ENCODE measurements around the gene BLNK. TPM values are rescaled to one million over a fixed set of nuclear protein-coding genes. Genes with fewer than 3 reads are reported as not detected.

BLNK gene
- total and polyA plus RNA-seq, 2 of the 13 experiments (the other 11 are each of a cell fraction or from before 2014, with no cell fraction given): not detected

GRCh38 chr10:96275685-96276418, 4.5 kb upstream of the BLNK start:
- ChIA-PET CTCF (ENCODE audit: low intra/inter-chr PET ratio, low total read pairs) (no interaction called here), POLR2A (no interaction called here)
- no peak for TF ChIP-seq RBM22 (optimal IDR thresholded peaks at IDR 0.05; ENCODE audit: low read length)
- no peak for TF ChIP-seq RARG (CRISPR knock-in tag; IDR thresholded peaks at IDR 0.05; ENCODE audit: low read depth)
- TF ChIP-seq ZNF850 (CRISPR knock-in tag; conservative IDR thresholded peaks at IDR 0.05): no peak
- no peak for TF ChIP-seq ZFP1 (CRISPR knock-in tag; IDR thresholded peaks at IDR 0.05)
- no peak for TF ChIP-seq NR2F2 (IDR thresholded peaks at IDR 0.05; ENCODE audit: borderline replicate concordance, low read depth)
- TF ChIP-seq RXRA (CRISPR knock-in tag; IDR thresholded peaks at IDR 0.05): no peak
- no peak for TF ChIP-seq KLF16 (CRISPR knock-in tag; IDR thresholded peaks at IDR 0.05)
- TF ChIP-seq ZNF878 (CRISPR knock-in tag; IDR thresholded peaks at IDR 0.05): no peak
- TF ChIP-seq DNMT1 (CRISPR knock-in tag; IDR thresholded peaks at IDR 0.05): no peak
- no peak for TF ChIP-seq NFIC (IDR thresholded peaks at IDR 0.05; ENCODE audit: low read length)
- no peak for DNase-seq (ENCODE audit: low spot score)
- intact Hi-C loops (cut with micrococcal nuclease; ENCODE audit: unreplicated experiment): no loop called here
- Histone ChIP-seq H3K4me3 (replicated peaks in 1 of 3; ENCODE audit: insufficient read depth in 1 of 3, low read depth in 2 of 3, low read length in 3 of 3) (no peak overlapping the region), H3K9me3 (ENCODE audit: low read length) (no peaks in the 10 kb centered on the region), H3K27me3 (ENCODE audit: control insufficient read depth in 1 of 2, insufficient read depth in 2 of 2, low read length in 2 of 2) (0 out of 5 replicates have a peak, but pooled peaks cover 1 to 3% of the 10 kb centered on the region in 2 experiments), H3K79me2 (ENCODE audit: insufficient read depth, low read length) (no peaks in the 10 kb centered on the region), H3K9ac (ENCODE audit: insufficient read depth, low read depth, low read length) (no peak overlapping the region), H3K4me1 (ENCODE audit: insufficient read depth, low read length) (no peaks in the 10 kb centered on the region), H2AFZ (ENCODE audit: low read length) (no peak overlapping the region), H3K36me3 (replicated peaks in 1 of 2; ENCODE audit: control insufficient read depth in 1 of 2, insufficient read depth in 2 of 2, low read length in 2 of 2) (no peaks in the 10 kb centered on the region), H4K20me1 (ENCODE audit: insufficient read depth, low read length) (no peaks in the 10 kb centered on the region), H3K4me2 (ENCODE audit: low read depth, low read length) (no peak overlapping the region), H3K27ac (ENCODE audit: extremely low read length, insufficient read depth, low read length) (no peak overlapping the region)
- ATAC-seq: no peak
- in situ Hi-C loops (cut with HindIII; ENCODE audit: extremely low pct_ligation_motif_present, low pct_unique_long_range_greater_than_20kb): no loop called here
- BruUV-seq (replicated peaks): no TSS peak
- 47% methylated on average over 2 of the region's 2 CpGs for WGBS (ENCODE audit: low lambda C conversion rate)
- no peak for FAIRE-seq
